D721Med (cell line): ENCODE data around the gene ETNK2.
A peak's percentile ranks its signal among the peaks of the same experiment; 100 is the strongest.

Experiments used
- DNase-seq: peaks from one replicate; pipeline ENCODE4 v3.0.0; 2011; ENCODE audit warnings: low spot score; ENCODE audit not compliant: insufficient read length
- FAIRE-seq: peaks from 2 replicates; lab custom pipeline; 2011; peaks lifted over from hg19 to GRCh38; lab: Jason Lieb, UNC
- CTCF ChIP-seq: IDR thresholded peaks from 2 replicates; pipeline ENCODE4 v1.5.1; 2012; ENCODE audit warnings: mild to moderate bottlenecking, control low read depth; ENCODE audit not compliant: insufficient read depth; ENCODE audit errors: missing control alignments

Gene ETNK2

GRCh38 chr1:204112876-204113730, 38.7 kb downstream of the ETNK2 start:
- peak; percentile 35 for TF ChIP-seq CTCF
- FAIRE-seq, result no peak
- no peak for DNase-seq

- TF ChIP-seq CTCF, result no peak
- FAIRE-seq (no peak), DNase-seq (no peak)
These were observed 40.8 kb downstream of the ETNK2 start for GRCh38 chr1:204110894-204111633.

GRCh38 chr1:204108312-204109141, 43.3 kb downstream of the ETNK2 start:
- DNase-seq (no peak), FAIRE-seq (no peak)
- TF ChIP-seq CTCF, result no peak

- DNase-seq, result no peak
- no peak for FAIRE-seq
- no peak for TF ChIP-seq CTCF
These were observed 44.0 kb downstream of the ETNK2 start for GRCh38 chr1:204107892-204108291.

- no peak for FAIRE-seq
- TF ChIP-seq CTCF, result no peak
These were observed 45.0 kb downstream of the ETNK2 start for GRCh38 chr1:204106825-204107224.

GRCh38 chr1:204105131-204105515, 46.7 kb downstream of the ETNK2 start:
- no peak for DNase-seq
- no peak for FAIRE-seq

More at GRCh38 chr1:204106825-204107224, 45.0 kb downstream of the ETNK2 start:
- no peak for DNase-seq

More at GRCh38 chr1:204105131-204105515, 46.7 kb downstream of the ETNK2 start:
- no peak for TF ChIP-seq CTCF
